ENCODE results near the gene HSPA1L.
"Not testable (repeated sequence)": the region's sequence is repeated elsewhere in the genome, so short reads cannot be mapped to it uniquely, and the experiment has no call there.

Gene HSPA1L

GRCh38 chr6:31847276-31847978, 32.3 kb upstream of the HSPA1L start:
- no peak for TF ChIP-seq CTCF (conservative IDR thresholded peaks at IDR 0.05; ENCODE audit: control insufficient read depth, insufficient read depth, low read depth, low read length)
- DNase-seq (ENCODE audit: low read depth), result no peak
- no peak overlapping the region for H3K4me3 ChIP-seq (ENCODE audit: control insufficient read depth, low read depth, low read length)

DNA sequence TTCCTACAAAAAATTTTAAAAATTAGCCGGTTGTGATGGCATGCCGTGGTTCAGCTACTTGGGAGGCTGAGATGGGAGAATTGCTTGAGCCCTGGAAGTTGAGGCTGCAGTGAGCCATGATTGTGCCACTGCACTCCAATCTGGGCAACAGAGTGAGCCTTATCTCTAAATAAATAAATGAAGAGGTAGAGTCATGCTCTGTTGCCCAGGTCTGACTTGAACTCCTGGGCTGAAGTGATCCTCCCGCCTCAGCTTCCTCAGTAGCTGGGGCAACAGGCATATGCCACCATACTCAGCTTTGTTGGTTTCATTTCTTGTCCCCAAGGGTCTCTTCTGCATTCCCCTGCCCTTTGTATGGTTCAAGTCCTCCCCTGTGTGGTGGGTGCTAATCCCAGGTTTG, 29.4 kb upstream of the HSPA1L start:
- no peak for TF ChIP-seq CTCF (conservative IDR thresholded peaks at IDR 0.05; ENCODE audit: control insufficient read depth, insufficient read depth, low read depth, low read length)

DNA sequence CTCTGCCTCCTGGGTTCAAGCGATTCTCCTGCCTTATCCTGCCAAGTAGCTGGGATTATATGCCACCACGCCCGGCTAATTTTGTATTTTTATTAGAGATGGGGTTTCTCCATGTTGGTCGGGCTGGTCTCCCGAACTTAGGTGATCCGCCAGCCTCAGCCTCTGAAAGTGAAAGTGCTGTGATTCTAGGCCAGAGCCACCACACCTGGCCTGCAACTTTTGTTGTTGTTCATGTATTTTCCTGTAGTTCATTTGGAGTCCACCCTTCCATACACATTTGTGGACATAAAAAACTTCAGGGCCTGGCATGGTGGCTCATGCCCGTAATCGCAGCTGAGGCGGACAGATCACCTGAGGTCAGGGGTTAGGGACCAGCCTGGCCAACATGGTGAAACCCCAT, 27.0 kb upstream of the HSPA1L start:
- DNase-seq (ENCODE audit: low read depth), result no peak
- no peak for TF ChIP-seq CTCF (conservative IDR thresholded peaks at IDR 0.05; ENCODE audit: control insufficient read depth, insufficient read depth, low read depth, low read length)
- no peak overlapping the region for H3K4me3 ChIP-seq (ENCODE audit: control insufficient read depth, low read depth, low read length)

More for the DNA sequence above, 29.4 kb upstream of the HSPA1L start:
- no peak overlapping the region for H3K4me3 ChIP-seq (ENCODE audit: control insufficient read depth, low read depth, low read length)
- DNase-seq (ENCODE audit: low read depth), result no peak

DNA sequence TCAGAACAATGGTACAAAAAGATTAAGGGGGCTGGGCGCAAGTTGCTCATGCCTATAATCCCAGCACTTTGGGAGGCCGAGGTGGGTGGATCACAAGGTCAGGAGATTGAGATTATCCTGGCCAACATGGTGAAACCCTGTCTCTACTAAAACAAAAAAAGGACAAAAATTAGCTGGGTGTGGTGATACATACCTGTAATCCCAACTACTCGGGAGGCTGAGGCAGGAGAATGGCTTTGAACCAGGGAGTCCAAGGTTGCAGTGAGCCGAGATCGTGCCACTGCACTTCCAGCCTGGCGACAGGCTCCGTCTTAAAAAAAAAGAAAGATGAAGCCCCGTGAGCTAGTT, 24.7 kb upstream of the HSPA1L start:
- H3K4me3 ChIP-seq (ENCODE audit: control insufficient read depth, low read depth, low read length); DNase-seq (ENCODE audit: low read depth): not testable (repeated sequence)

DNA sequence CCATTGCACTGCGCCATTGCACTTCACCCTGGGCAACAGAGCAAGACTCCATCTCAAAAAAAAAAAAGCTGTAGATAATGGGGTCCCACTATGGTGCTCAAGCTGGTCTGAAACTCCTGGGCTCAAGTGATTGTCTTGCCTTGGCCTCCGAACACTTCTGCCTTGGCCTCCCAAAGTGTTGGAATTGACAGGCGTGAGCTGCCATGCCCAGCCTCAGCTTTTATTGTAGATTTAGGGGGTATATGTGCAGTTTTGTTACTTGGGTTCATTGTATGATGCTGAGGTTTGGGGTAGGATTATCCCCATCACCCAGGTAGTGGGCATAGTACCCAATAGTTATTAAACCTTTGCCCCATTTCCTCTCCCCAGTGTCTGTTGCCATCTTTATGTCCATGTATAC, 23.9 kb upstream of the HSPA1L start:
- DNase-seq (ENCODE audit: low read depth), result no peak
- peak overlapping the region; percentile 6 for H3K4me3 ChIP-seq (ENCODE audit: control insufficient read depth, low read depth, low read length)

DNA sequence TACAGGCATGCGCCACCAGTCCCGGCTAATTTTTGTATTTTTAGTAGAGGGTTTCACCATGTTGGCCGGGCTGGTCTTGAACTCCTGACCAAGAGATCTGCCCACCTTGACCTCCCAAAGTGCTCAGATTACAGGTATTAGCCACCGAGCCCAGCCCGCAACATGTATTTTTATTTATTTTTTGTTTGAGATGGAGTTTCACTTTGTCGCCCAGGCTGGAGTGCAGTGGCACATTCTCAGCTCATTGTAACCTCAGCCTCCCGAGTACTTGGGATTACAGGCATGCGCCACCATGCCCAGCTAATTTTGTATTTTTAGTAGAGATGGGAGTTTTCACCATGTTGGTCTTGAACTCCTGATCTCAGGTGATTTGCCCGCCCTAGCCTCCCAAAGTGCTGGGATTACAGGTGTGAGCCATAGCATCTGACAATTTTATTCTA, 23.1 kb upstream of the HSPA1L start:
- not testable (repeated sequence) for DNase-seq (ENCODE audit: low read depth)
- H3K4me3 ChIP-seq (ENCODE audit: control insufficient read depth, low read depth, low read length), result peak overlapping the region; percentile 92

More for the DNA sequence above, 23.9 kb upstream of the HSPA1L start:
- no peak for TF ChIP-seq CTCF (conservative IDR thresholded peaks at IDR 0.05; ENCODE audit: control insufficient read depth, insufficient read depth, low read depth, low read length)

GRCh38 chr6:31837369-31838113, 22.5 kb upstream of the HSPA1L start:
- TF ChIP-seq CTCF (conservative IDR thresholded peaks at IDR 0.05; ENCODE audit: control insufficient read depth, insufficient read depth, low read depth, low read length), result no peak
- H3K4me3 ChIP-seq (ENCODE audit: control insufficient read depth, low read depth, low read length), result peak overlapping the region; percentile 92
- DNase-seq (ENCODE audit: low read depth), result peak; percentile 41
